Testis (tissue), 2 donors: ENCODE measurements around the gene COL6A5.

ENCODE experiments used
- CTCF ChIP-seq, 3 experiments: fragments of 450-650 bp in 2 of 3; fragments of 200-600 bp in 1 of 3; sonication (generic) in 1 of 3; IDR thresholded peaks; one replicate each; pipeline ENCODE4 v1.5.1; 2016 to 2019; ENCODE audit warnings: antibody characterized with exemption in 3 of 3, mild to moderate bottlenecking in 2 of 3, moderate library complexity in 1 of 3
- POLR2A ChIP-seq: fragments of 450-650 bp; IDR thresholded peaks from one replicate; pipeline ENCODE4 v1.6.1; 2017; ENCODE audit warnings: antibody characterized with exemption, mild to moderate bottlenecking, moderate library complexity

- no peak for TF ChIP-seq CTCF (IDR thresholded peaks at IDR 0.05)
- TF ChIP-seq POLR2A, result no peak
Measured at GRCh38 chr3:130470126-130470525, 124.7 kb downstream of the COL6A5 start.
